ENCODE data around the gene NKTR. TPM values are rescaled to one million over a fixed set of nuclear protein-coding genes. Genes with fewer than 3 reads are reported as not detected.

Gene NKTR
- total and polyA plus RNA-seq, 2 of the 13 experiments (the other 11 are each of a cell fraction or from before 2014, with no cell fraction given), result 41.3 to 59.6 TPM

DNA sequence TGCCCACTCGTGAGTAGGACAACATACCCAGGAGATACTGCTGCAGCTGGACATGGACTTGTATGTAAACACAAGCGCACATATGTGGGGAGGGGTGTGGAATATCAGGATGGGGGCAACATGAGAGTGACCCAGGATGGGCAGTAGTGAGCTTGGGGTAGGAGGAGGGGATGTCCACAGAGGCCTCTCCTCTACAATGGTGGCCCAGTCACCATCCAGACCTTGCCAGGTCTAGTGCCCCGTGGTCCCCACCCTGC lies 52.7 kb downstream of the NKTR start (continued):
- TF ChIP-seq, protein P1, sequence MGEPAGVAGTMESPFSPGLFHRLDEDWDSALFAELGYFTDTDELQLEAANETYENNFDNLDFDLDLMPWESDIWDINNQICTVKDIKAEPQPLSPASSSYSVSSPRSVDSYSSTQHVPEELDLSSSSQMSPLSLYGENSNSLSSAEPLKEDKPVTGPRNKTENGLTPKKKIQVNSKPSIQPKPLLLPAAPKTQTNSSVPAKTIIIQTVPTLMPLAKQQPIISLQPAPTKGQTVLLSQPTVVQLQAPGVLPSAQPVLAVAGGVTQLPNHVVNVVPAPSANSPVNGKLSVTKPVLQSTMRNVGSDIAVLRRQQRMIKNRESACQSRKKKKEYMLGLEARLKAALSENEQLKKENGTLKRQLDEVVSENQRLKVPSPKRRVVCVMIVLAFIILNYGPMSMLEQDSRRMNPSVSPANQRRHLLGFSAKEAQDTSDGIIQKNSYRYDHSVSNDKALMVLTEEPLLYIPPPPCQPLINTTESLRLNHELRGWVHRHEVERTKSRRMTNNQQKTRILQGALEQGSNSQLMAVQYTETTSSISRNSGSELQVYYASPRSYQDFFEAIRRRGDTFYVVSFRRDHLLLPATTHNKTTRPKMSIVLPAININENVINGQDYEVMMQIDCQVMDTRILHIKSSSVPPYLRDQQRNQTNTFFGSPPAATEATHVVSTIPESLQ (CRISPR knock-in tag; conservative IDR thresholded peaks at IDR 0.05), result no peak
- no peak for TF ChIP-seq GABPA (IDR thresholded peaks at IDR 0.05; ENCODE audit: low read depth, low read length)
- TF ChIP-seq GABPA (CRISPR knock-in tag; IDR thresholded peaks at IDR 0.05; ENCODE audit: low read depth), result no peak
- TF ChIP-seq RCOR2 (CRISPR knock-in tag; IDR thresholded peaks at IDR 0.05), result no peak
- TF ChIP-seq ZNF550 (CRISPR knock-in tag; IDR thresholded peaks at IDR 0.05; ENCODE audit: borderline replicate concordance), result no peak
- TF ChIP-seq, protein P2, sequence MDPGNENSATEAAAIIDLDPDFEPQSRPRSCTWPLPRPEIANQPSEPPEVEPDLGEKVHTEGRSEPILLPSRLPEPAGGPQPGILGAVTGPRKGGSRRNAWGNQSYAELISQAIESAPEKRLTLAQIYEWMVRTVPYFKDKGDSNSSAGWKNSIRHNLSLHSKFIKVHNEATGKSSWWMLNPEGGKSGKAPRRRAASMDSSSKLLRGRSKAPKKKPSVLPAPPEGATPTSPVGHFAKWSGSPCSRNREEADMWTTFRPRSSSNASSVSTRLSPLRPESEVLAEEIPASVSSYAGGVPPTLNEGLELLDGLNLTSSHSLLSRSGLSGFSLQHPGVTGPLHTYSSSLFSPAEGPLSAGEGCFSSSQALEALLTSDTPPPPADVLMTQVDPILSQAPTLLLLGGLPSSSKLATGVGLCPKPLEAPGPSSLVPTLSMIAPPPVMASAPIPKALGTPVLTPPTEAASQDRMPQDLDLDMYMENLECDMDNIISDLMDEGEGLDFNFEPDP (CRISPR knock-in tag; conservative IDR thresholded peaks at IDR 0.05), result no peak
- no peak for TF ChIP-seq TAF15 (IDR thresholded peaks at IDR 0.05; ENCODE audit: low read depth, low read length, poor library complexity, severe bottlenecking)
- no peak for TF ChIP-seq ZNF124 (CRISPR knock-in tag; IDR thresholded peaks at IDR 0.05)
- TF ChIP-seq EED (CRISPR knock-in tag; IDR thresholded peaks at IDR 0.05), result no peak
- TF ChIP-seq, protein P3, sequence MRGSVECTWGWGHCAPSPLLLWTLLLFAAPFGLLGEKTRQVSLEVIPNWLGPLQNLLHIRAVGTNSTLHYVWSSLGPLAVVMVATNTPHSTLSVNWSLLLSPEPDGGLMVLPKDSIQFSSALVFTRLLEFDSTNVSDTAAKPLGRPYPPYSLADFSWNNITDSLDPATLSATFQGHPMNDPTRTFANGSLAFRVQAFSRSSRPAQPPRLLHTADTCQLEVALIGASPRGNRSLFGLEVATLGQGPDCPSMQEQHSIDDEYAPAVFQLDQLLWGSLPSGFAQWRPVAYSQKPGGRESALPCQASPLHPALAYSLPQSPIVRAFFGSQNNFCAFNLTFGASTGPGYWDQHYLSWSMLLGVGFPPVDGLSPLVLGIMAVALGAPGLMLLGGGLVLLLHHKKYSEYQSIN (CRISPR knock-in tag; IDR thresholded peaks at IDR 0.05; ENCODE audit: borderline replicate concordance), result no peak
- TF ChIP-seq ZMYM2 (CRISPR knock-in tag; IDR thresholded peaks at IDR 0.05), result no peak
- no peak for TF ChIP-seq POLR2AphosphoS2 (IDR thresholded peaks at IDR 0.05; ENCODE audit: low read depth, low read length)
- no peak for TF ChIP-seq GTF3A (CRISPR knock-in tag; conservative IDR thresholded peaks at IDR 0.05)
- TF ChIP-seq, protein P4, sequence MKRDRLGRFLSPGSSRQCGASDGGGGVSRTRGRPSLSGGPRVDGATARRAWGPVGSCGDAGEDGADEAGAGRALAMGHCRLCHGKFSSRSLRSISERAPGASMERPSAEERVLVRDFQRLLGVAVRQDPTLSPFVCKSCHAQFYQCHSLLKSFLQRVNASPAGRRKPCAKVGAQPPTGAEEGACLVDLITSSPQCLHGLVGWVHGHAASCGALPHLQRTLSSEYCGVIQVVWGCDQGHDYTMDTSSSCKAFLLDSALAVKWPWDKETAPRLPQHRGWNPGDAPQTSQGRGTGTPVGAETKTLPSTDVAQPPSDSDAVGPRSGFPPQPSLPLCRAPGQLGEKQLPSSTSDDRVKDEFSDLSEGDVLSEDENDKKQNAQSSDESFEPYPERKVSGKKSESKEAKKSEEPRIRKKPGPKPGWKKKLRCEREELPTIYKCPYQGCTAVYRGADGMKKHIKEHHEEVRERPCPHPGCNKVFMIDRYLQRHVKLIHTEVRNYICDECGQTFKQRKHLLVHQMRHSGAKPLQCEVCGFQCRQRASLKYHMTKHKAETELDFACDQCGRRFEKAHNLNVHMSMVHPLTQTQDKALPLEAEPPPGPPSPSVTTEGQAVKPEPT (CRISPR knock-in tag; IDR thresholded peaks at IDR 0.05; ENCODE audit: low read depth), result no peak
- TF ChIP-seq SSRP1 (CRISPR knock-in tag; IDR thresholded peaks at IDR 0.05), result no peak
- no peak for TF ChIP-seq ZNF546 (CRISPR knock-in tag; conservative IDR thresholded peaks at IDR 0.05)
- TF ChIP-seq ZNF83 (CRISPR knock-in tag; IDR thresholded peaks at IDR 0.05; ENCODE audit: borderline replicate concordance), result no peak
- TF ChIP-seq SUZ12 (IDR thresholded peaks at IDR 0.05; ENCODE audit: low read depth, low read length), result no peak
- TF ChIP-seq HDAC1 (CRISPR knock-in tag; IDR thresholded peaks at IDR 0.05), result 0 out of 2 replicates have a peak, but pooled peaks have one; percentile 23
- TF ChIP-seq ZNF274 (CRISPR knock-in tag; IDR thresholded peaks at IDR 0.05), result no peak
- TF ChIP-seq, protein P5, sequence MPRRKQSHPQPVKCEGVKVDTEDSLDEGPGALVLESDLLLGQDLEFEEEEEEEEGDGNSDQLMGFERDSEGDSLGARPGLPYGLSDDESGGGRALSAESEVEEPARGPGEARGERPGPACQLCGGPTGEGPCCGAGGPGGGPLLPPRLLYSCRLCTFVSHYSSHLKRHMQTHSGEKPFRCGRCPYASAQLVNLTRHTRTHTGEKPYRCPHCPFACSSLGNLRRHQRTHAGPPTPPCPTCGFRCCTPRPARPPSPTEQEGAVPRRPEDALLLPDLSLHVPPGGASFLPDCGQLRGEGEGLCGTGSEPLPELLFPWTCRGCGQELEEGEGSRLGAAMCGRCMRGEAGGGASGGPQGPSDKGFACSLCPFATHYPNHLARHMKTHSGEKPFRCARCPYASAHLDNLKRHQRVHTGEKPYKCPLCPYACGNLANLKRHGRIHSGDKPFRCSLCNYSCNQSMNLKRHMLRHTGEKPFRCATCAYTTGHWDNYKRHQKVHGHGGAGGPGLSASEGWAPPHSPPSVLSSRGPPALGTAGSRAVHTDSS (CRISPR knock-in tag; conservative IDR thresholded peaks at IDR 0.05), result no peak
- TF ChIP-seq, protein P6, sequence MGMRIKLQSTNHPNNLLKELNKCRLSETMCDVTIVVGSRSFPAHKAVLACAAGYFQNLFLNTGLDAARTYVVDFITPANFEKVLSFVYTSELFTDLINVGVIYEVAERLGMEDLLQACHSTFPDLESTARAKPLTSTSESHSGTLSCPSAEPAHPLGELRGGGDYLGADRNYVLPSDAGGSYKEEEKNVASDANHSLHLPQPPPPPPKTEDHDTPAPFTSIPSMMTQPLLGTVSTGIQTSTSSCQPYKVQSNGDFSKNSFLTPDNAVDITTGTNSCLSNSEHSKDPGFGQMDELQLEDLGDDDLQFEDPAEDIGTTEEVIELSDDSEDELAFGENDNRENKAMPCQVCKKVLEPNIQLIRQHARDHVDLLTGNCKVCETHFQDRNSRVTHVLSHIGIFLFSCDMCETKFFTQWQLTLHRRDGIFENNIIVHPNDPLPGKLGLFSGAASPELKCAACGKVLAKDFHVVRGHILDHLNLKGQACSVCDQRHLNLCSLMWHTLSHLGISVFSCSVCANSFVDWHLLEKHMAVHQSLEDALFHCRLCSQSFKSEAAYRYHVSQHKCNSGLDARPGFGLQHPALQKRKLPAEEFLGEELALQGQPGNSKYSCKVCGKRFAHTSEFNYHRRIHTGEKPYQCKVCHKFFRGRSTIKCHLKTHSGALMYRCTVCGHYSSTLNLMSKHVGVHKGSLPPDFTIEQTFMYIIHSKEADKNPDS (CRISPR knock-in tag; IDR thresholded peaks at IDR 0.05), result no peak
